K562 (cell line): ENCODE results near the gene CAGE1.

Source experiments
- POLR2AphosphoS5 ChIP-seq: IDR thresholded peaks from 2 replicates; pipeline ENCODE4 v1.6.1; 2011; ENCODE audit warnings: mild to moderate bottlenecking, low read depth, low read length, moderate library complexity; ENCODE audit not compliant: control insufficient read depth, insufficient read depth
- TCFL5 ChIP-seq: fragments of 250-450 bp; sonication (Bioruptor Pico); conservative IDR thresholded peaks from 2 replicates; pipeline ENCODE4 v1.6.1; 2021; ENCODE audit warnings: mild to moderate bottlenecking, moderate library complexity, matching md5 sums

- TF ChIP-seq TCFL5 (CRISPR knock-in tag) = no peak
- no peak for TF ChIP-seq POLR2AphosphoS5
Measured at GRCh38 chr6:7417684-7418083, 28.1 kb upstream of the CAGE1 start.
